Upper lobe of left lung (tissue), 4 donors: ENCODE data around the gene XKR7.

Experiments used
- EP300 ChIP-seq, 4 donors: sonication (generic); formaldehyde crosslinking; IDR thresholded peaks; one replicate each; pipeline ENCODE4 v1.5.1; 2017; ENCODE audit warnings: antibody characterized with exemption in 4 of 4, control low read depth in 2 of 4
- POLR2A ChIP-seq, 4 donors: fragments of 450-650 bp; IDR thresholded peaks; one replicate each; pipeline ENCODE4 v1.5.1; 2016 to 2017; ENCODE audit warnings: antibody characterized with exemption in 4 of 4, mild to moderate bottlenecking in 2 of 4
- TF ChIP-seq, protein P1 (sequence below), 6 experiments: fragments of 450-650 bp in 4 of 6; fragments of 200-600 bp in 2 of 6; sonication (generic) in 2 of 6; IDR thresholded peaks; one replicate each; pipeline ENCODE4 v1.5.1; 2016 to 2019; ENCODE audit warnings: antibody characterized with exemption in 6 of 6

- TF ChIP-seq, protein P1, sequence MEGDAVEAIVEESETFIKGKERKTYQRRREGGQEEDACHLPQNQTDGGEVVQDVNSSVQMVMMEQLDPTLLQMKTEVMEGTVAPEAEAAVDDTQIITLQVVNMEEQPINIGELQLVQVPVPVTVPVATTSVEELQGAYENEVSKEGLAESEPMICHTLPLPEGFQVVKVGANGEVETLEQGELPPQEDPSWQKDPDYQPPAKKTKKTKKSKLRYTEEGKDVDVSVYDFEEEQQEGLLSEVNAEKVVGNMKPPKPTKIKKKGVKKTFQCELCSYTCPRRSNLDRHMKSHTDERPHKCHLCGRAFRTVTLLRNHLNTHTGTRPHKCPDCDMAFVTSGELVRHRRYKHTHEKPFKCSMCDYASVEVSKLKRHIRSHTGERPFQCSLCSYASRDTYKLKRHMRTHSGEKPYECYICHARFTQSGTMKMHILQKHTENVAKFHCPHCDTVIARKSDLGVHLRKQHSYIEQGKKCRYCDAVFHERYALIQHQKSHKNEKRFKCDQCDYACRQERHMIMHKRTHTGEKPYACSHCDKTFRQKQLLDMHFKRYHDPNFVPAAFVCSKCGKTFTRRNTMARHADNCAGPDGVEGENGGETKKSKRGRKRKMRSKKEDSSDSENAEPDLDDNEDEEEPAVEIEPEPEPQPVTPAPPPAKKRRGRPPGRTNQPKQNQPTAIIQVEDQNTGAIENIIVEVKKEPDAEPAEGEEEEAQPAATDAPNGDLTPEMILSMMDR (IDR thresholded peaks at IDR 0.05), result no peak
- TF ChIP-seq POLR2A (IDR thresholded peaks at IDR 0.05) (no peak), EP300 (IDR thresholded peaks at IDR 0.05) (no peak)
Measured at GRCh38 chr20:31926493-31926892, 41.5 kb upstream of the XKR7 start.
